Upper lobe of left lung (tissue), 4 donors: ENCODE results near the gene FCRL5.

ENCODE experiments used
- EP300 ChIP-seq, 4 donors: sonication (generic); formaldehyde crosslinking; IDR thresholded peaks; one replicate each; pipeline ENCODE4 v1.5.1; 2017; ENCODE audit warnings: antibody characterized with exemption in 4 of 4, control low read depth in 2 of 4
- POLR2A ChIP-seq, 4 donors: fragments of 450-650 bp; IDR thresholded peaks; one replicate each; pipeline ENCODE4 v1.5.1; 2016 to 2017; ENCODE audit warnings: antibody characterized with exemption in 4 of 4, mild to moderate bottlenecking in 2 of 4
- POLR2AphosphoS5 ChIP-seq, 2 donors: sonication (generic); formaldehyde crosslinking; IDR thresholded peaks; one replicate each; pipeline ENCODE4 v1.5.1; 2017; ENCODE audit warnings: antibody characterized with exemption in 2 of 2
- TF ChIP-seq, protein P1 (sequence below), 6 experiments: fragments of 450-650 bp in 4 of 6; fragments of 200-600 bp in 2 of 6; sonication (generic) in 2 of 6; IDR thresholded peaks; one replicate each; pipeline ENCODE4 v1.5.1; 2016 to 2019; ENCODE audit warnings: antibody characterized with exemption in 6 of 6

DNA sequence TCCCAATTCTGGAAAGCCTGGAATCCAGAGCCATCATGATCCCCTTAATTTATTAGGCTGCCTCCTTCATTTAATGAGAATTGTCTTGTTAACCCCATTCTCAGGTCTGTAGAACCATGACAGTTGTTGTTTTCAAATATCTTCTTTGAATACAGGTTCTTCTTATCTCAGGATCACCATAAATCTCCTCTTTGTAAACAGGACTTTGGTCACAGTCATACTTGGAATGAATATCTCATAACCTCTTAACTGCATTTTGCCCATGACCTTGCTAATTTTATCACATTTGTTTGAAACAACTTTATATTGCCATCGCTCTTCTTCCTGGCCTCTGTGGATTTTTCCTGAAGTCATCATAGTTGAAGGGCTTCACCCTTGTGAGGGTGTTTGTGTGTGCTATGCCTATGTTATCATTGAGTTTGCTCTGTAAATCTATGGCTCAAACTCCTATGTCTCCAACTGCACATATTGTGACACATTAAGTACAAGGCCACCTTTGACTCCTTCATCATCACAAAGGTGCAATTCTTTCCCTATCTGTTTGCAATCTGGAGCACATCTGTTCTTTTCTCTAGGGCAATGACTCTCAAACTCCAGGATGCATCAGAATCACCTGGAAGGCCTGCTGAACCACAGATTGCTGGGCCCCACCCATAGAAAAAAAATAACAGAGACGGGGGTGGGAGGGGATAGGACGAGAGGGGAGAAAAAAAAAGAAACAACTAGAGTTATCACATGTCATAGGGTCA, 54.2 kb downstream of the FCRL5 start:
- TF ChIP-seq, protein P1, sequence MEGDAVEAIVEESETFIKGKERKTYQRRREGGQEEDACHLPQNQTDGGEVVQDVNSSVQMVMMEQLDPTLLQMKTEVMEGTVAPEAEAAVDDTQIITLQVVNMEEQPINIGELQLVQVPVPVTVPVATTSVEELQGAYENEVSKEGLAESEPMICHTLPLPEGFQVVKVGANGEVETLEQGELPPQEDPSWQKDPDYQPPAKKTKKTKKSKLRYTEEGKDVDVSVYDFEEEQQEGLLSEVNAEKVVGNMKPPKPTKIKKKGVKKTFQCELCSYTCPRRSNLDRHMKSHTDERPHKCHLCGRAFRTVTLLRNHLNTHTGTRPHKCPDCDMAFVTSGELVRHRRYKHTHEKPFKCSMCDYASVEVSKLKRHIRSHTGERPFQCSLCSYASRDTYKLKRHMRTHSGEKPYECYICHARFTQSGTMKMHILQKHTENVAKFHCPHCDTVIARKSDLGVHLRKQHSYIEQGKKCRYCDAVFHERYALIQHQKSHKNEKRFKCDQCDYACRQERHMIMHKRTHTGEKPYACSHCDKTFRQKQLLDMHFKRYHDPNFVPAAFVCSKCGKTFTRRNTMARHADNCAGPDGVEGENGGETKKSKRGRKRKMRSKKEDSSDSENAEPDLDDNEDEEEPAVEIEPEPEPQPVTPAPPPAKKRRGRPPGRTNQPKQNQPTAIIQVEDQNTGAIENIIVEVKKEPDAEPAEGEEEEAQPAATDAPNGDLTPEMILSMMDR (IDR thresholded peaks at IDR 0.05): no peak
- TF ChIP-seq POLR2A (IDR thresholded peaks at IDR 0.05) (no peak), POLR2AphosphoS5 (IDR thresholded peaks at IDR 0.05) (no peak), EP300 (IDR thresholded peaks at IDR 0.05) (no peak)
